ENCODE measurements around the gene MAML1. TPM values are rescaled to one million over a fixed set of nuclear protein-coding genes. Genes with fewer than 3 reads are reported as not detected.

MAML1 gene
- total and polyA plus RNA-seq, 2 donors (not counting 1 experiment from before 2014, with no cell fraction given), result 6.4 to 7.5 TPM

GRCh38 chr5:179822059-179822432 lies 89.4 kb downstream of the MAML1 start:
- Histone ChIP-seq H3K27ac (ENCODE audit: insufficient read depth, low read length) (peak overlapping the region; percentile 79), H3K9me3 (ENCODE audit: control insufficient read depth, insufficient read depth, low read depth, low read length) (no peaks in the 10 kb centered on the region), H3K4me3 (replicated peaks in 1 of 4; ENCODE audit: control extremely low read depth in 1 of 4, insufficient read depth in 1 of 4, low read depth in 3 of 4, low read length in 4 of 4) (peak overlapping the region; percentile 85 to 100 (median 90)), H3K79me2 (ENCODE audit: control insufficient read depth, insufficient read depth, low read length) (peaks cover 54% of the 10 kb centered on the region), H3K4me1 (ENCODE audit: control insufficient read depth, extremely low read depth, insufficient read depth, low read length) (peaks cover 39% of the 10 kb centered on the region), H2AFZ (ENCODE audit: low read length) (no peak overlapping the region), H3K9ac (ENCODE audit: insufficient read depth, low read length) (peak overlapping the region; percentile 13), H3K4me2 (ENCODE audit: extremely low read depth, insufficient read depth, low read length) (peak overlapping the region; percentile 86), H3K27me3 (ENCODE audit: control insufficient read depth, insufficient read depth, low read length) (no peaks in the 10 kb centered on the region), H3K36me3 (ENCODE audit: control insufficient read depth, insufficient read depth, low read length) (peaks cover 37% of the 10 kb centered on the region), H4K20me1 (ENCODE audit: control insufficient read depth, extremely low read depth, insufficient read depth, low read length) (peaks cover 8% of the 10 kb centered on the region)
- no peak for DNase-seq (ENCODE audit: low read depth in 2 of 2)
- TF ChIP-seq CTCF (conservative IDR thresholded peaks at IDR 0.05 in 1 of 2, IDR thresholded peaks at IDR 0.05 in 1 of 2; ENCODE audit: low read depth in 1 of 2, low read length in 2 of 2), result no peak
- TF ChIP-seq EZH2 (IDR thresholded peaks at IDR 0.05; ENCODE audit: low read length, missing control alignments), result no peak

GRCh38 chr5:179822444-179822990 lies 89.9 kb downstream of the MAML1 start:
- no peak for DNase-seq (ENCODE audit: low read depth in 2 of 2)
- peaks cover 54% of the 10 kb centered on the region for H3K79me2 ChIP-seq (ENCODE audit: control insufficient read depth, insufficient read depth, low read length)

More at GRCh38 chr5:179822444-179822990, 89.9 kb downstream of the MAML1 start:
- Histone ChIP-seq H3K27me3 (ENCODE audit: control insufficient read depth, insufficient read depth, low read length) (no peaks in the 10 kb centered on the region), H3K36me3 (ENCODE audit: control insufficient read depth, insufficient read depth, low read length) (peaks cover 37% of the 10 kb centered on the region), H3K9me3 (ENCODE audit: control insufficient read depth, insufficient read depth, low read depth, low read length) (no peaks in the 10 kb centered on the region), H3K4me1 (ENCODE audit: control insufficient read depth, extremely low read depth, insufficient read depth, low read length) (peaks cover 39% of the 10 kb centered on the region), H3K4me2 (ENCODE audit: extremely low read depth, insufficient read depth, low read length) (peak overlapping the region; percentile 86), H4K20me1 (ENCODE audit: control insufficient read depth, extremely low read depth, insufficient read depth, low read length) (peaks cover 8% of the 10 kb centered on the region), H2AFZ (ENCODE audit: low read length) (no peak overlapping the region), H3K27ac (ENCODE audit: insufficient read depth, low read length) (no peak overlapping the region), H3K4me3 (replicated peaks in 1 of 4; ENCODE audit: control extremely low read depth in 1 of 4, insufficient read depth in 1 of 4, low read depth in 3 of 4, low read length in 4 of 4) (peak overlapping the region; percentile 85 to 100 (median 90)), H3K9ac (ENCODE audit: insufficient read depth, low read length) (peak overlapping the region; percentile 43)
- TF ChIP-seq CTCF (conservative IDR thresholded peaks at IDR 0.05 in 1 of 2, IDR thresholded peaks at IDR 0.05 in 1 of 2; ENCODE audit: low read depth in 1 of 2, low read length in 2 of 2) (no peak), EZH2 (IDR thresholded peaks at IDR 0.05; ENCODE audit: low read length, missing control alignments) (no peak)
